ENCODE results near the gene VEGFB. TPM values are rescaled to one million over a fixed set of nuclear protein-coding genes. Genes with fewer than 3 reads are reported as not detected.

VEGFB gene
- total RNA-seq, 1 experiment from 2014 or later: 101 TPM

GRCh38 chr11:64251016-64251752 lies 16.8 kb downstream of the VEGFB start, which contains the start of gene PLCB3:
Gene PLCB3, plus strand, starts transcription at chr11:64251530. Its CDS starts 120 bp downstream, at chr11:64251650.
- ATAC-seq: peak; percentile 67
- DNase-seq (ENCODE audit: low read depth, low spot score): no peak
- ChIA-PET CTCF (interaction anchor here (0.8 to 1.8 kb wide), 3 partner anchors 13 to 54 kb away, joined by 3 to 4 read pairs (median 4); no protein-coding TSS in a partner anchor), POLR2A (no interaction called here)
- Histone ChIP-seq H3K4me3 (ENCODE audit: low read depth in 2 of 2, low read length in 2 of 2) (peak within 1 kb of the TSS; percentile 84 to 90), H3K27ac (ENCODE audit: low read length) (peak within 1 kb of the TSS; percentile 89), H3K27me3 (ENCODE audit: control insufficient read depth, insufficient read depth, low read length) (no peaks in the 10 kb centered on the region), H3K4me1 (ENCODE audit: control insufficient read depth, insufficient read depth, low read length) (peaks cover 41% of the 10 kb centered on the region), H3K9me3 (ENCODE audit: control insufficient read depth, insufficient read depth, low read depth, low read length) (no peaks in the 10 kb centered on the region), H3K36me3 (ENCODE audit: control insufficient read depth, insufficient read depth, low read length) (0 out of 2 replicates have a peak, but pooled peaks cover 3% of the 10 kb centered on the region)
- BruUV-seq (replicated peaks): no TSS peak
- intact Hi-C loops (cut with micrococcal nuclease; ENCODE audit: unreplicated experiment) (no loop called here), in situ Hi-C loops (cut with HindIII; ENCODE audit: low pct_unique_long_range_greater_than_20kb, low sequenced_read_pairs) (no loop called here)
- TF ChIP-seq TCF7L2 (IDR thresholded peaks at IDR 0.05; ENCODE audit: low read depth, low read length) (no peak), CTCF (IDR thresholded peaks at IDR 0.05) (peak; percentile 97), SIN3A (IDR thresholded peaks at IDR 0.05; ENCODE audit: borderline replicate concordance, insufficient read depth, low read depth, low read length) (peak; percentile 44; the same call in 1 of the 2 replicates), POLR2AphosphoS5 (IDR thresholded peaks at IDR 0.05; ENCODE audit: low read depth, low read length) (no peak), REST (IDR thresholded peaks at IDR 0.05; ENCODE audit: insufficient read depth in 1 of 2, low read depth in 2 of 2, low read length in 1 of 2) (no peak)

- DNase-seq (ENCODE audit: low read depth, low spot score) (no peak), ATAC-seq (no peak)
- Histone ChIP-seq H3K4me1 (ENCODE audit: control insufficient read depth, insufficient read depth, low read length) (peaks cover 41% of the 10 kb centered on the region), H3K27me3 (ENCODE audit: control insufficient read depth, insufficient read depth, low read length) (no peaks in the 10 kb centered on the region), H3K4me3 (ENCODE audit: low read depth in 2 of 2, low read length in 2 of 2) (peak overlapping the region; percentile 84 to 90), H3K9me3 (ENCODE audit: control insufficient read depth, insufficient read depth, low read depth, low read length) (no peaks in the 10 kb centered on the region), H3K36me3 (ENCODE audit: control insufficient read depth, insufficient read depth, low read length) (peaks cover 3% of the 10 kb centered on the region; the same call in 1 of the 2 replicates), H3K27ac (ENCODE audit: low read length) (peak overlapping the region; percentile 89)
- ChIA-PET CTCF (interaction anchor here (0.5 to 1.8 kb wide), 6 partner anchors 8 to 69 kb away, joined by 3 to 12 read pairs (median 4); no protein-coding TSS in a partner anchor), POLR2A (no interaction called here)
- intact Hi-C loops (cut with micrococcal nuclease; ENCODE audit: unreplicated experiment) (no loop called here), in situ Hi-C loops (cut with HindIII; ENCODE audit: low pct_unique_long_range_greater_than_20kb, low sequenced_read_pairs) (no loop called here)
- no TSS peak for BruUV-seq (replicated peaks)
- no peak for TF ChIP-seq REST (IDR thresholded peaks at IDR 0.05; ENCODE audit: insufficient read depth in 1 of 2, low read depth in 2 of 2, low read length in 1 of 2)
- TF ChIP-seq SIN3A (IDR thresholded peaks at IDR 0.05; ENCODE audit: borderline replicate concordance, insufficient read depth, low read depth, low read length): no peak
- no peak for TF ChIP-seq TCF7L2 (IDR thresholded peaks at IDR 0.05; ENCODE audit: low read depth, low read length)
- no peak for TF ChIP-seq POLR2AphosphoS5 (IDR thresholded peaks at IDR 0.05; ENCODE audit: low read depth, low read length)
- TF ChIP-seq CTCF (IDR thresholded peaks at IDR 0.05): no peak
Observed at GRCh38 chr11:64251753-64252002, 17.3 kb downstream of the VEGFB start.

Measured in Panc1 (cell line).